Body of pancreas (tissue), 4 donors: Measurements from ENCODE around the gene TADA2A. TPM values are rescaled to one million over a fixed set of nuclear protein-coding genes. Genes with fewer than 3 reads are reported as not detected.
"Not testable (repeated sequence)": the region's sequence is repeated elsewhere in the genome, so short reads cannot be mapped to it uniquely, and the experiment has no call there.

Experiments used
- ATAC-seq: fragments of 150-250 bp; one replicate; pipeline ENCODE4 v1.9.1; 2016
- DNase-seq, 4 donors: peaks; one replicate each; pipeline ENCODE4 v3.0.0-alpha.2; 2019
- H3K27ac ChIP-seq, 4 donors: fragments of 200-600 bp; sonication (generic); 1 replicate in 3 of 4; 2 replicates in 1 of 4; pipeline versions ENCODE4 v1.5.1 to v1.6.1; 2016 to 2019; ENCODE audit warnings: mild to moderate bottlenecking in 1 of 4, mixed read lengths in 1 of 4, moderate library complexity in 1 of 4
- H3K27me3 ChIP-seq, 2 donors: fragments of 200-600 bp; sonication (generic); one replicate each; pipeline ENCODE4 v1.6.0; 2016; ENCODE audit warnings: mild to moderate bottlenecking in 1 of 2
- H3K36me3 ChIP-seq, 2 donors: fragments of 200-600 bp; sonication (generic); replicated peaks in 1 of 2; 2 replicates each; pipeline ENCODE4 v1.5.1; 2016; ENCODE audit warnings: low read depth in 2 of 2; ENCODE audit not compliant: insufficient read depth in 1 of 2
- H3K4me1 ChIP-seq: fragments of 200-600 bp; sonication (generic); one replicate; pipeline ENCODE4 v1.6.0; 2016
- H3K4me3 ChIP-seq, 2 donors: fragments of 200-600 bp; sonication (generic); 1 replicate in 1 of 2; 2 replicates in 1 of 2; pipeline ENCODE4 v1.5.1; 2016 to 2019
- H3K9me3 ChIP-seq, 3 donors: fragments of 200-600 bp; sonication (generic); 1 replicate in 2 of 3; 2 replicates in 1 of 3; pipeline ENCODE4 v1.5.1; 2016
- POLR2A ChIP-seq, 3 donors: fragments of 450-650 bp; IDR thresholded peaks; one replicate each; pipeline ENCODE4 v1.6.1; 2016; ENCODE audit warnings: antibody characterized with exemption in 3 of 3, mild to moderate bottlenecking in 2 of 3
- WGBS, 2 donors: methylation state at CpG; one replicate each; pipeline ENCODE4 v1.1.5; 2017; 5-methylcytosine and 5-hydroxymethylcytosine counted together
- intact Hi-C: fragments of 100-400 bp; cut with DNase I; formaldehyde crosslinking; loops from one replicate; pipeline ENCODE4 v1.15.1; 2023
- total RNA-seq, 2 donors: library from RNA; depleted of rRNA; stranded (reverse); fragments of >200 nt; gene quantifications; one replicate each; pipeline ENCODE4 v1.1.0, GENCODE V29; 2016
- TF ChIP-seq, protein P1 (sequence below), 7 experiments: fragments of 450-650 bp in 4 of 7; fragments of 200-600 bp in 3 of 7; sonication (generic) in 3 of 7; IDR thresholded peaks; one replicate each; pipeline ENCODE4 v1.5.1; 2016 to 2019; ENCODE audit warnings: antibody characterized with exemption in 7 of 7

Gene TADA2A
- total RNA-seq, 2 donors from 2014 or later = 9.9 to 13.5 TPM

DNA sequence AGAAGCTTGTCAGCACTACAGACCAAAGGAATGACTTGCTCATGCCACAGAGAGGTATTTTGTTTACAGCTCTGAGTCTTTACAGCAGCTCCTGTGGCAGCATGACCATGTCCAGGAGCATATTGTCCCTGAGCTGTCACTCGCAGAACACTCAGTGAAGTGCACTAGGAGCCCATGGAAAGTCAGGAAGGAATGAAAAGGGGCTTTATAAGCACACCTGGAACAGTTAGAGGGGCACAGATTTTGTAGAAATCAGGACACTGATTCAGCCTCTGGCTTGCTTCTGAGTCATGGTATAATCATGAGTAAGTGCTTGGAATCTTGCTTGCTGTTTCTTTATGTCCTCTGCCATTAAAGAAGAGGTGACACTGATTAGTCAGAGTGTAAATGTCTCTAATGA is 41.0 kb downstream of the TADA2A start:
- no peaks in the 10 kb centered on the region for H3K4me1 ChIP-seq
- no peak for DNase-seq
- no peak for ATAC-seq
- WGBS, 2 donors = 67 to 88% methylated on average over 1 of the region's 1 CpG
- H3K36me3 ChIP-seq = peaks cover 0 to 2% of the 10 kb centered on the region in 2 donors
- no peaks in the 10 kb centered on the region for H3K27me3 ChIP-seq
- H3K9me3 ChIP-seq = no peaks in the 10 kb centered on the region
- H3K27ac ChIP-seq = no peak overlapping the region
- no peak for TF ChIP-seq POLR2A (IDR thresholded peaks at IDR 0.05)
- TF ChIP-seq, protein P1, sequence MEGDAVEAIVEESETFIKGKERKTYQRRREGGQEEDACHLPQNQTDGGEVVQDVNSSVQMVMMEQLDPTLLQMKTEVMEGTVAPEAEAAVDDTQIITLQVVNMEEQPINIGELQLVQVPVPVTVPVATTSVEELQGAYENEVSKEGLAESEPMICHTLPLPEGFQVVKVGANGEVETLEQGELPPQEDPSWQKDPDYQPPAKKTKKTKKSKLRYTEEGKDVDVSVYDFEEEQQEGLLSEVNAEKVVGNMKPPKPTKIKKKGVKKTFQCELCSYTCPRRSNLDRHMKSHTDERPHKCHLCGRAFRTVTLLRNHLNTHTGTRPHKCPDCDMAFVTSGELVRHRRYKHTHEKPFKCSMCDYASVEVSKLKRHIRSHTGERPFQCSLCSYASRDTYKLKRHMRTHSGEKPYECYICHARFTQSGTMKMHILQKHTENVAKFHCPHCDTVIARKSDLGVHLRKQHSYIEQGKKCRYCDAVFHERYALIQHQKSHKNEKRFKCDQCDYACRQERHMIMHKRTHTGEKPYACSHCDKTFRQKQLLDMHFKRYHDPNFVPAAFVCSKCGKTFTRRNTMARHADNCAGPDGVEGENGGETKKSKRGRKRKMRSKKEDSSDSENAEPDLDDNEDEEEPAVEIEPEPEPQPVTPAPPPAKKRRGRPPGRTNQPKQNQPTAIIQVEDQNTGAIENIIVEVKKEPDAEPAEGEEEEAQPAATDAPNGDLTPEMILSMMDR (IDR thresholded peaks at IDR 0.05) = no peak
- H3K4me3 ChIP-seq = no peak overlapping the region
- intact Hi-C loops = no loop called here

DNA sequence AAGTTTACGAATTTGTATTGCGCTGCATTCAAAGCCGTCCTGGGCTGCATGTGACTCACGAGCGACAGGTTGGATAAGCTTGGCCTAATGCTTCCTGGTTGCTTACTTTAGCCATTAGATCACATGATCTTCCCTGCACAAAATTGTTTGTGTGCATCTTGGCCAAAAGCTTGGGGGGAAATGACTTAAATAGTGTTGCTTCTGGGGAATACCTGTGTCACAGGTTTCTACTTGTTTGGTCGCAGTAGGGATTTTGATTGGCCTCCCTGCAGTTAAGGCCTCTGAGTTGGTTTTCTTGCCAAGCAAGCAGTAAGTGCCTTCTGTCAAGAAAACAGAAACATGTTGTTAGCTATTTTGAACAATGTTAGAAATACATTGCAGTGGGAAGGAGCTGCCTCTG is 43.4 kb downstream of the TADA2A start:
- ATAC-seq = no peak
- no peak overlapping the region for H3K4me3 ChIP-seq
- intact Hi-C loops = no loop called here
- H3K4me1 ChIP-seq = no peaks in the 10 kb centered on the region
- no peak for DNase-seq
- TF ChIP-seq, protein P1 (IDR thresholded peaks at IDR 0.05) = no peak
- no peak for TF ChIP-seq POLR2A (IDR thresholded peaks at IDR 0.05)
- WGBS, 2 donors = 92 to 93% methylated on average over 6 of the region's 6 CpGs
- H3K27me3 ChIP-seq = no peaks in the 10 kb centered on the region
- H3K27ac ChIP-seq = no peak overlapping the region
- no peaks in the 10 kb centered on the region for H3K36me3 ChIP-seq
- no peaks in the 10 kb centered on the region for H3K9me3 ChIP-seq

DNA sequence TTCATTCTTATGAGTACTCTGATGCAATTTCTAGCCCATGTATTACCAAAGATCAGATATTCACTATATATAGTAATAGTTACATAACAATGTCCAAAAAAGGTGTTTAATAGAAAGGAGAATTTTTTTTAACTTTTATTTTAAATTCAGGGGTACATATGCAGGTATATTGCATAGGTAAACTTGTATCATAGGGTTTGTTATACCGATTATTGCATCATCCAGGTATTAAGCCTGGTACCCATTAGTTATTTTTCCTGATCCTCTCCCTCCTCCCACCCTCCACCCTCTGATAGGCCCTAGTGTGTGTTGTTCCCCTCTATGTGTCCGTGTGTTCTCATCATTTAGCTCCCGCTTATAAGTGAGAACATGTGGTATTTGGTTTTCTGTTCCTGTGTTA is 51.1 kb downstream of the TADA2A start:
- WGBS, 2 donors = 71 to 93% methylated on average over 3 of the region's 3 CpGs
- H3K4me3 ChIP-seq, H3K4me1 ChIP-seq, intact Hi-C loops, H3K36me3 ChIP-seq, H3K27me3 ChIP-seq, H3K27ac ChIP-seq, ATAC-seq, H3K9me3 ChIP-seq, DNase-seq: not testable (repeated sequence)

DNA sequence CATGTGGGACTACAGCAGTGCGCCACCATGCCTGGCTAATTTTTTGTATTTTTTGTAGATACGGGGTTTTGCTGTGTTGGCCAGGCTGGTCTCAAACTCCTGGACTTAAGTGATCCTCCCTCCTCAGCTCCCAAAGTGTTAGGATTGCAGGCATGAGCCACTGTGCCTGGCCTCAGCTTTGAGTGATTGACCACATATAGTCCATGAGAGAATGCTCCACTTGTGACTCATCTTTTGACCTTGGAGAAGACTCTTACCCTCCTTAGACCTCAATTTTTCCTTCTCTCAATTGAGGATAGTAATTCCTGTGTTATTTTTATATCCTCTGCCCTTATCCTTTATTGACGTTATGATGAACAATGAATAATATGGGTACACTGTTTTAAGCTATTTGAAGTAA is 52.1 kb downstream of the TADA2A start:
- peaks cover 0 to 5% of the 10 kb centered on the region in 2 donors for H3K36me3 ChIP-seq
- H3K27ac ChIP-seq = no peak overlapping the region
- WGBS, 2 donors = 88 to 93% methylated on average over 3 of the region's 3 CpGs
- TF ChIP-seq, protein P1 (IDR thresholded peaks at IDR 0.05) = no peak
- no peak for TF ChIP-seq POLR2A (IDR thresholded peaks at IDR 0.05)
- no peak overlapping the region for H3K4me3 ChIP-seq
- no peaks in the 10 kb centered on the region for H3K27me3 ChIP-seq
- no peaks in the 10 kb centered on the region for H3K4me1 ChIP-seq
- ATAC-seq (no peak), DNase-seq (no peak)
- H3K9me3 ChIP-seq = no peaks in the 10 kb centered on the region
- intact Hi-C loops = no loop called here

DNA sequence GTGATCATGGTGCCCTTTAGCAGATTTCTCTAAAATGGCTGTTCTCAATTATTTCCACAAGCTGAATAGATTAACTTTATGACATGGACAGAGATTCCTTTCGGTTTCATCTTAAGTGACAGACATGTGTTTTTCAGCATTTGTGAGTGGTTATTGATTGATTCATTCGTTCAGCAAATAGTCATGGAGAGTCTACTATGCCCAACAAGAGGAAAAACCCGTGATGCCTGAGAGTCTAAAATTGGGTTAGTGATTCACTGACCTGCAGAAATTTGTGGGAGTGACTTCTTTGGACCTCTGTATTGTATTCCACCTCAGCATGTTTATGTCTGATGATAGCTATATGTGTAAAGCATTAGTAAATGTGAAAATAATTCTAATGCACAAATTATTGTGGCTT is 55.0 kb downstream of the TADA2A start:
- no peak for DNase-seq
- H3K4me3 ChIP-seq = no peak overlapping the region
- TF ChIP-seq, protein P1 (IDR thresholded peaks at IDR 0.05) = no peak
- WGBS, 2 donors = 80 to 85% methylated on average over 3 of the region's 3 CpGs
- no peak for ATAC-seq
- H3K9me3 ChIP-seq = no peaks in the 10 kb centered on the region
- no peaks in the 10 kb centered on the region for H3K27me3 ChIP-seq
- H3K4me1 ChIP-seq = no peaks in the 10 kb centered on the region
- H3K36me3 ChIP-seq = peaks cover 0 to 9% of the 10 kb centered on the region in 2 donors
- no peak overlapping the region for H3K27ac ChIP-seq
- intact Hi-C loops = no loop called here
